Loucy (cell line): ENCODE data around the gene MATR3.

Experiments
- EZH2phosphoT487 ChIP-seq: fragments of 200-600 bp; IDR thresholded peaks from 2 replicates; pipeline ENCODE4 v1.6.1; 2018; ENCODE audit warnings: antibody characterized with exemption, mild to moderate bottlenecking, moderate library complexity, borderline replicate concordance
- TF ChIP-seq, protein P1 (sequence below): fragments of 200-600 bp; sonication (generic); conservative IDR thresholded peaks from 2 replicates; pipeline ENCODE4 v1.5.1; 2014; ENCODE audit warnings: mild to moderate bottlenecking, antibody characterized with exemption, low read length

GRCh38 chr5:139272471-139273321 lies 20.8 kb upstream of the MATR3 start:
- TF ChIP-seq, protein P1, sequence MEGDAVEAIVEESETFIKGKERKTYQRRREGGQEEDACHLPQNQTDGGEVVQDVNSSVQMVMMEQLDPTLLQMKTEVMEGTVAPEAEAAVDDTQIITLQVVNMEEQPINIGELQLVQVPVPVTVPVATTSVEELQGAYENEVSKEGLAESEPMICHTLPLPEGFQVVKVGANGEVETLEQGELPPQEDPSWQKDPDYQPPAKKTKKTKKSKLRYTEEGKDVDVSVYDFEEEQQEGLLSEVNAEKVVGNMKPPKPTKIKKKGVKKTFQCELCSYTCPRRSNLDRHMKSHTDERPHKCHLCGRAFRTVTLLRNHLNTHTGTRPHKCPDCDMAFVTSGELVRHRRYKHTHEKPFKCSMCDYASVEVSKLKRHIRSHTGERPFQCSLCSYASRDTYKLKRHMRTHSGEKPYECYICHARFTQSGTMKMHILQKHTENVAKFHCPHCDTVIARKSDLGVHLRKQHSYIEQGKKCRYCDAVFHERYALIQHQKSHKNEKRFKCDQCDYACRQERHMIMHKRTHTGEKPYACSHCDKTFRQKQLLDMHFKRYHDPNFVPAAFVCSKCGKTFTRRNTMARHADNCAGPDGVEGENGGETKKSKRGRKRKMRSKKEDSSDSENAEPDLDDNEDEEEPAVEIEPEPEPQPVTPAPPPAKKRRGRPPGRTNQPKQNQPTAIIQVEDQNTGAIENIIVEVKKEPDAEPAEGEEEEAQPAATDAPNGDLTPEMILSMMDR: no peak
- TF ChIP-seq EZH2phosphoT487: no peak
